GM21360 (cell line): ENCODE data around the gene SLC15A4.
"Not testable (repeated sequence)": the region's sequence is repeated elsewhere in the genome, so short reads cannot be mapped to it uniquely, and the experiment has no call there.

Experiments used
- ATAC-seq: cut with Tn5 transposase; IDR thresholded peaks from one replicate; pipeline ENCODE4 v1.9.1; 2021; ENCODE audit warnings: mild to moderate bottlenecking, moderate library complexity; ENCODE audit not compliant: unreplicated experiment

Gene SLC15A4

GRCh38 chr12:128815779-128816642 lies 7.7 kb downstream of the SLC15A4 start:
- ATAC-seq = no peak

- no peak for ATAC-seq
Observed at GRCh38 chr12:128814411-128815261, 9.1 kb downstream of the SLC15A4 start.

GRCh38 chr12:128813883-128814282 lies 9.9 kb downstream of the SLC15A4 start:
- ATAC-seq = no peak

GRCh38 chr12:128813392-128813791 lies 10.4 kb downstream of the SLC15A4 start:
- no peak for ATAC-seq

GRCh38 chr12:128811806-128812205 lies 12.0 kb downstream of the SLC15A4 start:
- ATAC-seq = peak; percentile 34

- peak; percentile 66 for ATAC-seq
Observed at GRCh38 chr12:128810182-128811127, 13.3 kb downstream of the SLC15A4 start.

- no peak for ATAC-seq
Observed at GRCh38 chr12:128808651-128809050, 15.1 kb downstream of the SLC15A4 start.

GRCh38 chr12:128807161-128807724 lies 16.5 kb downstream of the SLC15A4 start:
- no peak for ATAC-seq

- no peak for ATAC-seq
Observed at GRCh38 chr12:128806573-128806972, 17.2 kb downstream of the SLC15A4 start.

GRCh38 chr12:128805406-128805805 lies 18.4 kb downstream of the SLC15A4 start:
- not testable (repeated sequence) for ATAC-seq

- no peak for ATAC-seq
Observed at GRCh38 chr12:128804762-128805161, 19.0 kb downstream of the SLC15A4 start.

- no peak for ATAC-seq
Observed at GRCh38 chr12:128803788-128804187, 20.0 kb downstream of the SLC15A4 start.

GRCh38 chr12:128802756-128803155 lies 21.0 kb downstream of the SLC15A4 start:
- ATAC-seq = no peak

- ATAC-seq = no peak
Observed at GRCh38 chr12:128801879-128802391, 21.8 kb downstream of the SLC15A4 start.

GRCh38 chr12:128800606-128801005 lies 23.2 kb downstream of the SLC15A4 start:
- no peak for ATAC-seq

- ATAC-seq = peak; percentile 23
Observed at GRCh38 chr12:128798571-128799341, 25.0 kb downstream of the SLC15A4 start.

GRCh38 chr12:128797119-128798118 lies 26.3 kb downstream of the SLC15A4 start:
- ATAC-seq = no peak

- ATAC-seq = no peak
Observed at GRCh38 chr12:128796439-128797118, 27.2 kb downstream of the SLC15A4 start.
